GM12864 (cell line): ENCODE results near the gene AGPAT3.

ENCODE experiments used
- DNase-seq: peaks from one replicate; pipeline ENCODE4 v3.0.0-alpha.2; 2011; ENCODE audit warnings: low read depth
- H3K4me3 ChIP-seq: 2 replicates; pipeline ENCODE4 v1.5.1; 2011; ENCODE audit warnings: mild to moderate bottlenecking, low read depth, low read length, control low read depth
- CTCF ChIP-seq: IDR thresholded peaks from 2 replicates; pipeline ENCODE4 v1.5.1; 2011; ENCODE audit warnings: low read depth, mild to moderate bottlenecking, moderate library complexity, low read length, control low read depth, inconsistent platforms; ENCODE audit errors: missing control alignments

The AGPAT3 gene

DNA sequence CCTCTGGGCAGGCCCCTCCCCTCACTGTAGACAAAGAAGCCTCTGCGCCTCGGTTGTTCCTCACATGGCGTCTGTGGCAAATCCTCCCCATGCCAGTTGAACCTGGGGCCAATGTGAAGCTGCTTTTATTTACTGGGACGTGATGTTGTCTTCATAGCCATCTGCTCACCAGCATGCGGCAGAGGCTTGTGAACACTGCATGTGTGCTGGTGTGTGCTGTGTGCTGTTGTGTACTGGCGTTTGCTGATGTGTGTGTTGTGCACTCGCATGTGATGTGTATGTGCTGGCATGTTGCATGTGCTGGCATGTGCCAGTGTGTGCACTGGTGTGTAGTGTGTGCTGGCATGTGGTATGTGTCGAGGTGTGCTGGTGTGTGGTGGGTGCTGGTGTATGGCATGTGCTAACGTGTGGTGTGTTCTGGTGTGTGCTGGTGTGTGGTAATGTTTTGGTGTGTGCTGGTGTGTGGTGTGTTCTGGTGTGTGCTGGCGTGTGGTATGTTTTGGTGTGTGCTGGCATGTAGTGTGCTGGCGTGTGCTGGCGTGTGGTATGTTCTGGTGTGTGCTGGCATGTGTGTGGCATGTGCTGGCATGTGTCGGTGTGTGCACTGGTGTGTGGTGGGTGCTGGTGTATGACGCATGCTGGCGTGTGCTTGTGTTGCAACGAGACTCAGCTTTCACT lies 109.9 kb downstream of the AGPAT3 start:
- no peak overlapping the region for H3K4me3 ChIP-seq
- no peak for TF ChIP-seq CTCF
- no peak for DNase-seq

DNA sequence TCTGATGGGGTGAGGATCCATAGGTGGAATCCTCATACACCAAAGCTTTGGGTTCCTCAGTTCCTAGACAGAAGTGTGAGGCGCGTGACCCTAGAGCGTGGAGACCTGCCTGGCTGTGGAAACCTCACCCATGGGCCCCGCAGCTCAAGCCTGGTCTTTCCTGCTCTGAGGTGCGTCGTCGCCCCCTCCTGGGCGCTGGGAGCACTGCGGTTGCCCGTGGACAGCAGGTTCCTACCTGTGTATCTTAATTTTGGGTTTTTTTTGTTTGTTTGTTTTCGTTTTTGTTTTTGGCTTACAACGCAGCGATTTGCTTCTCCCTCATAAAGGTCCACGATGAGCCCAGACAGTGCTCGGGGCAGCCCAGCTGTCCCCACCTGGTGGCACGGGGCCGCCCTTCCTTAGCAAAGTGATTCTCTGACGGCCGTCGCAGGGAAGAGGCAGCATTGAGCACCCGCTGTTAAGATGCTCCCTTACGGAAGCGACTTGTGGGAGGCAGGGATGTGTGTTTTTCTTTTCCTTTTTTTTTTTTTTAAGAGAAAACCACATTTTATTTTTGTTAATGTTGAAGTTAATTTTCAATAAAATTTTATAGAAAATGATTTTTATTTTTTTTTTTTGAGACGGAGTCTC lies 110.6 kb downstream of the AGPAT3 start:
- no peak for DNase-seq
- no peak overlapping the region for H3K4me3 ChIP-seq
- TF ChIP-seq CTCF, result peak; percentile 97

- no peak for DNase-seq
- H3K4me3 ChIP-seq, result no peak overlapping the region
- no peak for TF ChIP-seq CTCF
These were observed 111.6 kb downstream of the AGPAT3 start for GRCh38 chr21:43976661-43977060.

DNA sequence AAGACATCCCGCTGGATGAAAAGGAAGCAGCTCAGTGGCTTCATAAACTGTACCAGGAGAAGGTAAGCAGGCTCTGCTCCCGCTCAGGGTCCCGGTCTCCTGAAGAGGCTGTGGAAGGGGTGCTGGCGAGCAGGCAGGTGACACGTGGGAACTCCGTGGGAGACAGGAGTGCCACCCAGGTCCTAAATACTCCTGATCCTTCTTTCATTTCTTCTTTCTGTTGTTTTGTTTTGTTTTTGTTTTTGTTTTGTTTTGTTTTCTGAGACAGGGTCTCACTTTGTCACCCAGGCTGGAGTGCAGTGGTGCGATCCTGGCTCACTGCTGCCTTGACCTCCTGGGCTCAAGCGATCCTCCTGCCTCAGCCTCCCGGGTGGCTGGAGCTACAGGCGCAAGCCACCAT lies 113.0 kb downstream of the AGPAT3 start:
- DNase-seq, result no peak
- H3K4me3 ChIP-seq, result no peak overlapping the region
- no peak for TF ChIP-seq CTCF

GRCh38 chr21:43979654-43980053 lies 114.6 kb downstream of the AGPAT3 start:
- DNase-seq, result no peak
- no peak for TF ChIP-seq CTCF
- H3K4me3 ChIP-seq, result no peak overlapping the region

DNA sequence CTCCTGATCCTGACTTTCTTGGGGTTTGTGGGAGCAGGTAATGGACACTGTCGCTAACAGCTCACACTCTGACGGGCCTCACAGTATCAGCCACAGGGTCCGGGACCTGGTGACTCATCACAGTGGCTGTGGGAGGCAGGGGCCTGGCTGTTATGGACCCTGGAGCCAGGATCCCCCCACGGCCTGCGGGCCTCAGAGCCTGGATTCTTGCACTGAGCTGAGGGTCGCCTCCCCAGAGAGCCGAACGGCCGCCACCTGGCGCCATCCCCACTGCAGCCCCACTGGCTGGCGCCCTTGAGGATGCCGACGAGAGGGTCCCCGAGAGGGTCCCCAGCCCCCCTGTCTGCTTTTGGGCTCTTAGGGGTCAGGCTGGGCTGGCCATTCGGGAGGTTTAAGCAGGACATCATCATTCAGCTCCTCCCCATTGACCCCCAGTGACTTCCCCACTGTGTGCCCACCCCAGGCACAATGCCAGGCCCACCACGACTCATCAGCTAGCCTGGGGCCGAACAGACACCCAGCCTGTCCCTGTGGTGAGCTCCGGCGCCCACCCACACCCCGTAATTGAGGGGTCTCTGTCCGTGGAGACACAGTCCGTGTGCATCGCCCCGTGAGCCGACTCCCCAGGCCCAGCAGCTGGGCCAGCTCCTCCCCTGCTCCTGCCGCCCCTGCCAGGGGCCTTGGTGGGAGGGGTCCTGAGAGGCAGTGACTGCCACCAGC lies 116.3 kb downstream of the AGPAT3 start:
- DNase-seq, result no peak
- H3K4me3 ChIP-seq, result no peak overlapping the region
- TF ChIP-seq CTCF, result no peak

DNA sequence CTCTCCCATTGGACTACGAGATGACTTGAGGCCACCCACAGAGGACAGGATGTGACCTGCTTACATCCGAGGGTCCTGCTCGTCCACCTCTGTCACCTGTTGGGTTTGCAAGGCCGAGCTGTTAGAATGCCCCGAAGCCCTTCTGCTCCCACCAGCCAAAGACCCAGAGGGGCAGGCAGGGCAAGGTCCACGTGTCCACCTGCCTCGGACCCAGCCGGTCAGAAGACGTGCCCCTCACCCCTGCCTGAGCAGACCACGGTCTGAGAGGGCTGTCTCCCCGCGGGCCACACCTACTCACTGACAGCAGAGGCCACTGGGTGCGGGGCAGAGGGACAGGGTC lies 116.8 kb downstream of the AGPAT3 start:
- DNase-seq, result no peak
- no peak for TF ChIP-seq CTCF
- H3K4me3 ChIP-seq, result no peak overlapping the region
